ENCODE measurements around the gene DVL1. TPM values are rescaled to one million over a fixed set of nuclear protein-coding genes. Genes with fewer than 3 reads are reported as not detected.

Gene DVL1
- total RNA-seq: 10 to 100 TPM; 34.7 to 40.9 TPM

DNA sequence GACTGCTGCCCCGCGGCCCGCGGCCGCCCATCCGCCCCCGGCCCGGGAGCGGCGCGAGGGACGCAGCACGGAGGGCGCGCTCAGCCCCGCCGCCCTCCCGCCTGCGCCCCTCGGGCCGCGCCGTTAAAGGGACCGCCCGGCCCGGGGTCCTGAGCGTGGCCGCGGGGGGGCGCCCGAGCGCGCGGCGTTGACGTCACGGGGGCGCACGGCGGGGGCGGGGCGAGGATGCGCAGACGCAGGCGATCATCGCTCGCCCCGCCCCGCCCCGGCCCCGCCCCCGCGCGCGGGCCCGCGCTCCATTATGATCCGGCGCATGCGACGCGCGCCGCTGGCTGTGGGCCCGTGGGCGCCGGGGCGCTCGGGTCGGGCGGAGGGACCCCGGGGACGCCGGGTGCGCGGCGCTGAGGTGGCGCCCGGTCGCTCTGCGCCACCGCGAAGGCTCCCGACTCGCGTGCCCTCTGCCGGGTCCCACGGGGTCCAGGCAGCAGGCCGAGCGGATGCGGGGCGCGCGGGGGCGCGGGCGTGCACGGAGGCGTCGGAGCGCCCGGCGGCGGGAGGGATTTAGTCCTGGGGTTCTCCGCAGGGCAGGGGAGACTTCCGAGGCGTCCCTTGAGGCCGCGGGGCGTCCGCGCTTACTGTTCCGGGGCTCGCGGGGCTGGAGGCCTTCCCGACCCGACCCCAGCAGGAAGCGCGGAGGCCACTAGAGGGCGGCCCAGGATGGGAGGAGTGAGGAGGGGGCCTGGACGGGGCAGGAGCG, at the start of gene DVL1:
DVL1 (minus strand) TSS at position 163 of the 757 bp plus-strand sequence. CDS start 353 bp downstream, outside the sequence.

GRCh38 chr1:1374929-1375662, 25.9 kb upstream of the DVL1 start, which contains the start of gene AURKAIP1:
Gene AURKAIP1, minus strand, starts transcription at chr1:1375207. Its CDS starts 451 bp downstream, at chr1:1374756.

DNA sequence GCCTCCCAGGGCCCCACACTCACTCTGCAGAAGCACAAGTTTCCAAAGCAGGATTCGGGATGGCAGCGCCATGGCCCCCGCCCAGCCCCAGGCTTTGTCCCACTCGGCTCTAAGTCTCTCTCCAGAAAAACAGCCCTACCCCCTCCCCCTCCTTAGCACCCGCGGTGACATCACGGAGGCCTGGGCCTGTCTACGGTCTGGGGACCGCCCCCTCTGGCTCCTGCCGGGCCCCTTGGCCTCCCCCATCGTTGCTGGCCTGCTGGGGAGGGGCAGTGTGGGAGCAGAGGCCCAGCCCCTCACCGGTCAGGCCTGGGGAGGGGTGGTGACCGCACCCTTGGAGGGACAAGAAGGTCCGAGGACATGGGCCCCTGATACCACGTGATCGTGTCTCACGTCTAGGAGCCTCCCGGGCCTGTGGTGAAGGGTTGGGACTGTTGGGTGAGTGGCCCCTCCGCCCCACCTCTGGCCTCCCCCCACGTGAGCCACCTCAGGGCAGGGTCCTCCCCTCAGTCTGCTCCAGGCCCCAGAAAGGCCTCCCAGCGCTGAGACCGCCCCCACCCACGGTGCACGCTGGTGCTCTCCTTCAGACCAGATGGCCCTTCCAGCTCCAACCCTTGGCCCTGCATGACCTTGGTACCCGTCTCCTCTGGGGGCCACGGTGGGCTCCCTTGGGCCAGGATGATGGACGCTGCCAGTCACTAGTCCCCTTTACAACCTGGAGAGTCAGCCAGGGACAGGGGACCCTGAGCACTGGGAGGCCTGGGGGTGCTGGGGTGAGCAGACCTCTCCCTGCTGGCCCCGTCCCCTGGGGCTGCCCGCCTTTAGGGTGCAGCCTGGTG, 9.4 kb upstream of the DVL1 start, which contains the start of gene MXRA8:
MXRA8 (minus strand) TSS at position 123 of the 839 bp plus-strand sequence; CDS start at position 72, 51 bp downstream.

GRCh38 chr1:1331068-1331965, 17.9 kb downstream of the DVL1 start, which contains the start of gene TAS1R3:
Gene TAS1R3, plus strand, starts transcription at chr1:1331280. Its CDS starts 66 bp downstream, at chr1:1331346.

DNA sequence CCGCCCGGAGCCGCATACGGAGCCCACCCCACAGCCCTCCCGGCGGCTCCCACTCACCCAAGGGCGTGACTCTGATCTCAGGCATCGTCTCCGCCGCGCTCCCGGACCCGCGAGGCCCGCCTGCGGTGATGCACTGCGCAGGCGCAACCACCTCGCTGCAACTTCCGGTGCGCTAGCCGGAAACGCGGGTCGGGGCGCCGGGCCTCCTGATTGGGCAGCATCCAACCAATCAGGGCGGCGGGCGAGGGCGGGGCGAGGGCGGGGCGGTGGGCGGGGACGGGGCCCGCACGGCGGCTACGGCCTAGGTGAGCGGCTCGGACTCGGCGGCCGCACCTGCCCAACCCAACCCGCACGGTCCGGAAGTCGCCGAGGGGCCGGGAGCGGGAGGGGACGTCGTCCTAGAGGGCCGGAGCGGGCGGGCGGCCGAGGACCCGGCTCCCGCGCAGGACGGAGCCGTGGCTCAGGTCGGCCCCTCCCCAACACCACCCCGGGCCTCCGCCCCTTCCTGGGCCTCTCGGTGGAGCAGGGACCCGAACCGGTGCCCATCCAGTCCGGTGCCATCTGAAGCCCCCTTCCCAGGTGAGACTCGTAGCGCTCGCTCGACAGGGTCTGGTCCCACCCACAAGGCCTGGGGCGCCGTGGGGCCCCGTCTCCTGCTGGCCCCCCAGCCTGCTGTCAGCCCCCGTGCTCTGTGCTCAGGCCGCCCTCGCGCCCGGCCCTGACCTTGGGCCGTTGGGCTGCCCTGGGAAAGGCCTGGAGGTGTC, 24.5 kb downstream of the DVL1 start, which contains the start of the genes CPTP and INTS11:
CPTP (plus strand) TSS at position 279 of the 764 bp plus-strand sequence. CDS start 2,109 bp downstream, outside the sequence.
INTS11 (minus strand) TSS at position 137 of the 764 bp plus-strand sequence; CDS start at position 85, 52 bp downstream.

GRCh38 chr1:1307923-1308755, 41.1 kb downstream of the DVL1 start, which contains the start of the genes ACAP3 and PUSL1:
Gene ACAP3, minus strand, starts transcription at chr1:1307930. Its CDS starts 115 bp downstream, at chr1:1307815.
Gene PUSL1, plus strand, starts transcription at chr1:1308597. Its CDS starts 47 bp downstream, at chr1:1308644.

Small RNA genes lying within 50 kb of the gene (microRNA-seq; reads per million reads assigned to microRNA genes)
- gene MIR6726 (ENCODE audit: borderline microRNAs expressed, borderline replicate concordance) (not detected), gene MIR6727 (ENCODE audit: borderline microRNAs expressed, borderline replicate concordance) (not detected), gene MIR6808 (ENCODE audit: borderline microRNAs expressed, borderline replicate concordance) (not detected)

Other genes starting within 250 kb of the DVL1 start
- gene C1orf159, start 233.3 kb downstream of the DVL1 start, total RNA-seq: 10 to 100 TPM; 22.9 to 23.2 TPM
- under 1 TPM in 1 of 2 experiments, not detected in 1; 0.15 TPM for gene TTLL10, start 175.5 kb downstream of the DVL1 start, total RNA-seq
- 1 to 10 TPM; 7.6 to 9.3 TPM for gene TNFRSF18, start 142.8 kb downstream of the DVL1 start, total RNA-seq
- 10 to 100 TPM; 11.0 to 11.7 TPM for gene TNFRSF4, start 135.3 kb downstream of the DVL1 start, total RNA-seq
- 10 to 100 TPM; 97.8 to 99.3 TPM for gene SDF4, start 117.4 kb downstream of the DVL1 start, total RNA-seq
- gene B3GALT6, start 117.2 kb downstream of the DVL1 start, total RNA-seq: 10 to 100 TPM; 17.3 to 18.5 TPM
- gene C1QTNF12, start 102.7 kb downstream of the DVL1 start, total RNA-seq: 1 to 10 TPM; 2.5 to 3.2 TPM
- gene UBE2J2, start 75.6 kb downstream of the DVL1 start, total RNA-seq: 10 to 100 TPM; 60.2 to 62.5 TPM
- gene SCNN1D, start 69.0 kb downstream of the DVL1 start, total RNA-seq: 1 to 10 TPM; 4.1 to 6.2 TPM
- gene ACAP3, start 41.5 kb downstream of the DVL1 start, total RNA-seq: 10 to 100 TPM; 74.4 to 79.3 TPM
- 10 to 100 TPM; 18.5 to 19.6 TPM for gene PUSL1, start 40.8 kb downstream of the DVL1 start, total RNA-seq
- gene INTS11, start 24.8 kb downstream of the DVL1 start, total RNA-seq: 100 to 1,000 TPM; 112 to 114 TPM
- 10 to 100 TPM; 21.3 to 21.6 TPM for gene CPTP, start 24.6 kb downstream of the DVL1 start, total RNA-seq
- gene TAS1R3, start 18.1 kb downstream of the DVL1 start, total RNA-seq: 1 to 10 TPM in 1 of 2 experiments, under 1 TPM in 1; 0.73 to 1.1 TPM
- gene MXRA8, start 9.1 kb upstream of the DVL1 start, total RNA-seq: under 1 TPM in 1 of 2 experiments, not detected in 1; 0.12 TPM
- gene AURKAIP1, start 25.8 kb upstream of the DVL1 start, total RNA-seq: 10 to 100 TPM; 88.0 to 90.4 TPM
- 100 to 1,000 TPM; 120 to 122 TPM for gene CCNL2, start 49.9 kb upstream of the DVL1 start, total RNA-seq
- gene MRPL20, start 57.9 kb upstream of the DVL1 start, total RNA-seq: 10 to 100 TPM; 82.8 to 98.8 TPM
- gene ANKRD65, start 71.9 kb upstream of the DVL1 start, total RNA-seq: not detected
- gene VWA1, start 86.3 kb upstream of the DVL1 start, total RNA-seq: under 1 TPM; 0.17 to 0.33 TPM
- 1 to 10 TPM; 1.4 to 2.3 TPM for gene ATAD3C, start 100.3 kb upstream of the DVL1 start, total RNA-seq
- gene ATAD3B, start 122.3 kb upstream of the DVL1 start, total RNA-seq: 10 to 100 TPM; 29.0 to 34.3 TPM
- 10 to 100 TPM; 31.9 to 33.0 TPM for gene ATAD3A, start 162.7 kb upstream of the DVL1 start, total RNA-seq
- under 1 TPM; 0.41 to 0.45 TPM for gene TMEM240, start 191.2 kb upstream of the DVL1 start, total RNA-seq
- 100 to 1,000 TPM; 106 to 107 TPM for gene SSU72, start 225.4 kb upstream of the DVL1 start, total RNA-seq

All from activated naive CD4-positive, alpha-beta T cell treated with anti-CD3 and anti-CD28 coated beads, Interleukin-2, amount 10 ng/mL, durations not matched to agents 5 hours and 36 hours (primary cell).